K562 (cell line): Measurements from ENCODE around the gene NEK5. TPM values are rescaled to one million over a fixed set of nuclear protein-coding genes. Genes with fewer than 3 reads are reported as not detected.
A peak's percentile ranks its signal among the peaks of the same experiment; 100 is the strongest.

Experiments used
- ARID1B ChIP-seq: fragments of 450-650 bp; IDR thresholded peaks from 2 replicates; pipeline ENCODE4 v1.6.1; 2016; ENCODE audit warnings: antibody characterized with exemption, mild to moderate bottlenecking, inconsistent platforms
- EHMT2 ChIP-seq: fragments of 450-650 bp; IDR thresholded peaks from 2 replicates; pipeline ENCODE4 v1.6.1; 2018; ENCODE audit warnings: antibody characterized with exemption
- ERF ChIP-seq: fragments of 450-650 bp; formaldehyde crosslinking; IDR thresholded peaks from 2 replicates; pipeline ENCODE4 v1.4.0; 2020; ENCODE audit warnings: mild to moderate bottlenecking, mixed read lengths
- FIP1L1 ChIP-seq: fragments of 200-400 bp; formaldehyde crosslinking; IDR thresholded peaks from 2 replicates; pipeline ENCODE4 v1.6.1; 2018; ENCODE audit warnings: mild to moderate bottlenecking, low read depth, low read length; ENCODE audit not compliant: poor library complexity, severe bottlenecking
- FOS ChIP-seq: IDR thresholded peaks from 3 replicates; pipeline ENCODE4 v1.6.1; 2011; ENCODE audit not compliant: insufficient read length; ENCODE audit errors: extremely low read depth
- FOXP1 ChIP-seq: sonication (generic); formaldehyde crosslinking; IDR thresholded peaks from 2 replicates; pipeline ENCODE4 v1.8.0; 2022; ENCODE audit warnings: mild to moderate bottlenecking, missing genetic modification reagents
- GABPB1 ChIP-seq: sonication (generic); formaldehyde crosslinking; IDR thresholded peaks from 2 replicates; pipeline ENCODE4 v1.8.0; 2022; ENCODE audit warnings: mild to moderate bottlenecking, missing genetic modification reagents
- GTF2E2 ChIP-seq: fragments of 200-800 bp; sonication (Bioruptor generic); IDR thresholded peaks from 2 replicates; pipeline ENCODE4 v1.6.1; 2016; ENCODE audit warnings: missing genetic modification characterization, missing compliant biosample characterization
- KAT7 ChIP-seq: sonication (generic); formaldehyde crosslinking; IDR thresholded peaks from 2 replicates; pipeline ENCODE4 v1.8.0; 2022; ENCODE audit warnings: missing genetic modification reagents, mild to moderate bottlenecking, borderline replicate concordance
- MCM7 ChIP-seq, 2 experiments: fragments of 450-650 bp; IDR thresholded peaks; 2 replicates each; pipeline ENCODE4 v1.6.1; 2016 to 2018
- MEIS2 ChIP-seq: fragments of 450-650 bp; IDR thresholded peaks from 2 replicates; pipeline ENCODE4 v1.6.1; 2014; ENCODE audit warnings: mild to moderate bottlenecking; ENCODE audit not compliant: partially characterized antibody
- NBN ChIP-seq: fragments of 450-650 bp; IDR thresholded peaks from 2 replicates; pipeline ENCODE4 v1.6.1; 2016; ENCODE audit warnings: low read depth, mild to moderate bottlenecking
- NCOA1 ChIP-seq: fragments of 450-650 bp; IDR thresholded peaks from 2 replicates; pipeline ENCODE4 v1.6.1; 2016; ENCODE audit warnings: low read depth
- RBM17 ChIP-seq: fragments of 200-400 bp; formaldehyde crosslinking; IDR thresholded peaks from 2 replicates; pipeline ENCODE4 v1.6.1; 2017; ENCODE audit warnings: low read depth, mild to moderate bottlenecking, low read length, borderline replicate concordance
- SIX5 ChIP-seq, 2 experiments: IDR thresholded peaks; 2 replicates each; pipeline ENCODE4 v1.6.1; 2011; ENCODE audit warnings: low read length in 2 of 2, borderline replicate concordance in 1 of 2, low read depth in 1 of 2, mild to moderate bottlenecking in 1 of 2, moderate library complexity in 1 of 2; ENCODE audit not compliant: insufficient read depth in 1 of 2
- TAF15 ChIP-seq: fragments of 200-400 bp; formaldehyde crosslinking; IDR thresholded peaks from 2 replicates; pipeline ENCODE4 v1.6.1; 2017; ENCODE audit warnings: mild to moderate bottlenecking, low read depth, low read length, moderate library complexity
- TFAM ChIP-seq: fragments of 250-450 bp; sonication (Bioruptor Pico); conservative IDR thresholded peaks from 2 replicates; pipeline ENCODE4 v1.5.0; 2021; ENCODE audit warnings: mild to moderate bottlenecking, moderate library complexity
- ZFP91 ChIP-seq: sonication (generic); formaldehyde crosslinking; IDR thresholded peaks from 2 replicates; pipeline ENCODE4 v1.8.0; 2022; ENCODE audit warnings: mild to moderate bottlenecking, missing genetic modification reagents
- ZNF449 ChIP-seq: fragments of 250-450 bp; sonication (Bioruptor Pico); IDR thresholded peaks from 2 replicates; pipeline ENCODE4 v1.8.0; 2022; ENCODE audit warnings: moderate library complexity, mild to moderate bottlenecking, inconsistent platforms
- ZSCAN32 ChIP-seq: fragments of 450-650 bp; formaldehyde crosslinking; IDR thresholded peaks from 2 replicates; pipeline ENCODE4 v1.4.0; 2020; ENCODE audit warnings: mild to moderate bottlenecking, moderate library complexity
- polyA plus RNA-seq, 8 experiments: library from polyadenylated mRNA; depleted of rRNA in 4 of 8; stranded (reverse) in 5 of 8; unstranded in 3 of 8; fragments of >200 nt; fragmentation: Nextera tagmentation in 2 of 8; fragmentation: Illumina TruSeq in 1 of 8; extraction: Ambion mirVana in 2 of 8; extraction: Trizol in 1 of 8; gene quantifications; 2 replicates each; pipeline versions ENCODE4 v1.2.1 to v1.2.3, GENCODE V29; 2011 to 2014; ENCODE audit warnings: inconsistent platforms in 1 of 8, missing spikeins in 1 of 8
- total RNA-seq, 7 experiments: library from RNA; depleted of rRNA in 6 of 7; stranded (reverse); fragments of >200 nt in 6 of 7; fragmentation: Illumina TruSeq in 2 of 7; extraction: Trizol in 2 of 7; gene quantifications; 2 replicates each; pipeline versions ENCODE4 v1.2.1 to v1.2.3, GENCODE V29; 2011 to 2021; ENCODE audit warnings: low replicate concordance in 1 of 7
- TF ChIP-seq, protein P1 (sequence below): fragments of 250-450 bp; sonication (Bioruptor Pico); IDR thresholded peaks from 2 replicates; pipeline ENCODE4 v1.8.0; 2021; ENCODE audit warnings: moderate library complexity, mild to moderate bottlenecking, inconsistent platforms
- TF ChIP-seq, protein P2 (sequence below): sonication (generic); formaldehyde crosslinking; IDR thresholded peaks from 2 replicates; pipeline ENCODE4 v1.8.0; 2022; ENCODE audit warnings: missing genetic modification reagents, mild to moderate bottlenecking, moderate library complexity, borderline replicate concordance
- TF ChIP-seq, protein P3 (sequence below): fragments of 250-450 bp; sonication (Bioruptor Pico); IDR thresholded peaks from 2 replicates; pipeline ENCODE4 v1.4.0; 2020; ENCODE audit warnings: borderline replicate concordance

NEK5 gene
- total and polyA plus RNA-seq, 9 of the 15 experiments (the other 6 are each of a cell fraction or from before 2014, with no cell fraction given), result 0.09 to 0.44 (median 0.33) TPM

- TF ChIP-seq FOXP1 (CRISPR knock-in tag) (no peak), ZNF449 (CRISPR knock-in tag) (no peak), KAT7 (no peak), ZSCAN32 (CRISPR knock-in tag) (no peak), RBM17 (no peak), MEIS2 (no peak), GABPB1 (CRISPR knock-in tag) (no peak), EHMT2 (no peak), NBN (0 out of 2 replicates have a peak, but pooled peaks have one; percentile 17), TAF15 (no peak), ZFP91 (CRISPR knock-in tag) (no peak), ERF (no peak), FOS (no peak), MCM7 (IDR thresholded peaks at IDR 0.05) (no peak), SIX5 (IDR thresholded peaks at IDR 0.05; ENCODE audit: borderline replicate concordance in 1 of 2, insufficient read depth in 1 of 2, low read depth in 1 of 2, low read length in 2 of 2) (no peak), TFAM (no peak), ARID1B (no peak), FIP1L1 (no peak), GTF2E2 (0 out of 2 replicates have a peak, but pooled peaks have one; percentile 42), NCOA1 (no peak)
- TF ChIP-seq, protein P1, sequence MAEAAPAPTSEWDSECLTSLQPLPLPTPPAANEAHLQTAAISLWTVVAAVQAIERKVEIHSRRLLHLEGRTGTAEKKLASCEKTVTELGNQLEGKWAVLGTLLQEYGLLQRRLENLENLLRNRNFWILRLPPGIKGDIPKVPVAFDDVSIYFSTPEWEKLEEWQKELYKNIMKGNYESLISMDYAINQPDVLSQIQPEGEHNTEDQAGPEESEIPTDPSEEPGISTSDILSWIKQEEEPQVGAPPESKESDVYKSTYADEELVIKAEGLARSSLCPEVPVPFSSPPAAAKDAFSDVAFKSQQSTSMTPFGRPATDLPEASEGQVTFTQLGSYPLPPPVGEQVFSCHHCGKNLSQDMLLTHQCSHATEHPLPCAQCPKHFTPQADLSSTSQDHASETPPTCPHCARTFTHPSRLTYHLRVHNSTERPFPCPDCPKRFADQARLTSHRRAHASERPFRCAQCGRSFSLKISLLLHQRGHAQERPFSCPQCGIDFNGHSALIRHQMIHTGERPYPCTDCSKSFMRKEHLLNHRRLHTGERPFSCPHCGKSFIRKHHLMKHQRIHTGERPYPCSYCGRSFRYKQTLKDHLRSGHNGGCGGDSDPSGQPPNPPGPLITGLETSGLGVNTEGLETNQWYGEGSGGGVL, result no peak
- TF ChIP-seq, protein P2, sequence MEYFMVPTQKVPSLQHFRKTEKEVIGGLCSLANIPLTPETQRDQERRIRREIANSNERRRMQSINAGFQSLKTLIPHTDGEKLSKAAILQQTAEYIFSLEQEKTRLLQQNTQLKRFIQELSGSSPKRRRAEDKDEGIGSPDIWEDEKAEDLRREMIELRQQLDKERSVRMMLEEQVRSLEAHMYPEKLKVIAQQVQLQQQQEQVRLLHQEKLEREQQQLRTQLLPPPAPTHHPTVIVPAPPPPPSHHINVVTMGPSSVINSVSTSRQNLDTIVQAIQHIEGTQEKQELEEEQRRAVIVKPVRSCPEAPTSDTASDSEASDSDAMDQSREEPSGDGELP (CRISPR knock-in tag), result no peak
- TF ChIP-seq, protein P3, sequence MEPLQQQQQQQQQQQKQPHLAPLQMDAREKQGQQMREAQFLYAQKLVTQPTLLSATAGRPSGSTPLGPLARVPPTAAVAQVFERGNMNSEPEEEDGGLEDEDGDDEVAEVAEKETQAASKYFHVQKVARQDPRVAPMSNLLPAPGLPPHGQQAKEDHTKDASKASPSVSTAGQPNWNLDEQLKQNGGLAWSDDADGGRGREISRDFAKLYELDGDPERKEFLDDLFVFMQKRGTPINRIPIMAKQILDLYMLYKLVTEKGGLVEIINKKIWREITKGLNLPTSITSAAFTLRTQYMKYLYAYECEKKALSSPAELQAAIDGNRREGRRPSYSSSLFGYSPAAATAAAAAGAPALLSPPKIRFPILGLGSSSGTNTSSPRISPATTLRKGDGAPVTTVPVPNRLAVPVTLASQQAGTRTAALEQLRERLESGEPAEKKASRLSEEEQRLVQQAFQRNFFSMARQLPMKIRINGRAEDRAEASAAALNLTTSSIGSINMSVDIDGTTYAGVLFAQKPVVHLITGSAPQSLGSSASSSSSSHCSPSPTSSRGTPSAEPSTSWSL (CRISPR knock-in tag), result no peak
These were observed 116.4 kb downstream of the NEK5 start (continued) for GRCh38 chr13:52012512-52012836.
